Erythroblast (primary cell): ENCODE data around the gene NEU4.

Experiments
- GATA1 ChIP-seq: IDR thresholded peaks from 2 replicates; pipeline ENCODE4 v1.6.1; 2011; ENCODE audit warnings: low read depth, mild to moderate bottlenecking, control low read depth, low read length, moderate library complexity
- POLR2A ChIP-seq: IDR thresholded peaks from 2 replicates; pipeline ENCODE4 v1.6.1; 2011; ENCODE audit warnings: mild to moderate bottlenecking, low read length

DNA sequence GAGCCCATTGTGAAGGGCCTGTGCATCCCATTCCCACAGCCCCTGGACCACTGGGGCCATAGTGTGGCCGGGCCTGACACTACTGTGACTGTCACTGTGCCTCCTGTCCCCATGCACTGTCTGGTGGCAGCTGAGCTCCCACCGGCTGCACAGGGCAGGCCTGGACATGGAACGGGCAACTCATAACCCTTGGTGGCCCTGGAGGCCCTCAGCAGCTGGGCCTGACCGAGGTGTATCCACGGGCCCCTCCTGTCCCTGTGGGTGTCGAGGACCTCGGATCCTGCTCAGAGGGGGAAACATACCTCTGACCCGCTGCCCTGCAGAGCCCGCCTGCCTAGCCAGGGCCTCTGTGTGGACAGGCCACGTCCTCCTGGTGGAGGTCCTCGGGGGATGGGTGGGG, 40.1 kb upstream of the NEU4 start:
- TF ChIP-seq POLR2A (no peak), GATA1 (no peak)
